Loucy (cell line): ENCODE measurements around the gene RNF17.
"Not testable (repeated sequence)": the region's sequence is repeated elsewhere in the genome, so short reads cannot be mapped to it uniquely, and the experiment has no call there.

Experiments
- H2AFZ ChIP-seq: fragments of 200-600 bp; sonication (generic); 2 replicates; pipeline ENCODE4 v1.6.0; 2016; ENCODE audit warnings: antibody characterized with exemption, mild to moderate bottlenecking, low read length, moderate library complexity
- H3F3A ChIP-seq: fragments of 200-600 bp; 2 replicates; pipeline ENCODE4 v1.6.0; 2016; ENCODE audit warnings: antibody characterized with exemption, low read depth, mild to moderate bottlenecking
- H3K27me3 ChIP-seq: fragments of 200-600 bp; sonication (generic); 2 replicates; pipeline ENCODE4 v1.6.1; 2014; ENCODE audit warnings: low read length, mild to moderate bottlenecking; ENCODE audit not compliant: insufficient read depth, poor library complexity, severe bottlenecking
- H3K36me3 ChIP-seq: fragments of 200-600 bp; sonication (generic); 2 replicates; pipeline ENCODE4 v1.6.1; 2016; ENCODE audit warnings: low read length; ENCODE audit not compliant: insufficient read depth
- H3K4me1 ChIP-seq: fragments of 200-600 bp; sonication (generic); 2 replicates; pipeline ENCODE4 v1.5.1; 2014; ENCODE audit warnings: low read length, mild to moderate bottlenecking; ENCODE audit not compliant: insufficient read depth, poor library complexity, severe bottlenecking
- H3K4me2 ChIP-seq: fragments of 200-600 bp; sonication (generic); 2 replicates; pipeline ENCODE4 v1.6.0; 2014; ENCODE audit warnings: antibody characterized with exemption, low read length, low read depth, mild to moderate bottlenecking; ENCODE audit not compliant: poor library complexity, severe bottlenecking
- H3K4me3 ChIP-seq: fragments of 200-600 bp; sonication (generic); 2 replicates; pipeline ENCODE4 v1.5.1; 2014; ENCODE audit warnings: low read length, mild to moderate bottlenecking, mixed read lengths; ENCODE audit not compliant: poor library complexity, severe bottlenecking
- H3K79me2 ChIP-seq: fragments of 200-600 bp; sonication (generic); 2 replicates; pipeline ENCODE4 v1.6.1; 2014; ENCODE audit warnings: low read length; ENCODE audit not compliant: insufficient read depth
- H3K9ac ChIP-seq: fragments of 200-600 bp; sonication (generic); 2 replicates; pipeline ENCODE4 v1.6.0; 2014; ENCODE audit warnings: mild to moderate bottlenecking, low read depth, low read length, moderate library complexity; ENCODE audit not compliant: poor library complexity, severe bottlenecking
- H3K9me2 ChIP-seq: fragments of 200-600 bp; sonication (generic); replicated peaks from 2 replicates; pipeline ENCODE4 v1.6.1; 2016; ENCODE audit warnings: low read depth, low read length, mixed read lengths
- H3K9me3 ChIP-seq: fragments of 200-600 bp; sonication (generic); 2 replicates; pipeline ENCODE4 v1.6.1; 2014; ENCODE audit warnings: mild to moderate bottlenecking, antibody characterized with exemption, low read length, low read depth; ENCODE audit not compliant: insufficient read depth
- H4K20me1 ChIP-seq: fragments of 200-600 bp; sonication (generic); 2 replicates; pipeline ENCODE4 v1.6.0; 2014; ENCODE audit warnings: antibody characterized with exemption, low read length, mild to moderate bottlenecking; ENCODE audit not compliant: insufficient read depth, poor library complexity, severe bottlenecking
- EZH2phosphoT487 ChIP-seq: fragments of 200-600 bp; IDR thresholded peaks from 2 replicates; pipeline ENCODE4 v1.6.1; 2018; ENCODE audit warnings: antibody characterized with exemption, mild to moderate bottlenecking, moderate library complexity, borderline replicate concordance
- TF ChIP-seq, protein P1 (sequence below): fragments of 200-600 bp; sonication (generic); conservative IDR thresholded peaks from 2 replicates; pipeline ENCODE4 v1.5.1; 2014; ENCODE audit warnings: mild to moderate bottlenecking, antibody characterized with exemption, low read length

The RNF17 gene

DNA sequence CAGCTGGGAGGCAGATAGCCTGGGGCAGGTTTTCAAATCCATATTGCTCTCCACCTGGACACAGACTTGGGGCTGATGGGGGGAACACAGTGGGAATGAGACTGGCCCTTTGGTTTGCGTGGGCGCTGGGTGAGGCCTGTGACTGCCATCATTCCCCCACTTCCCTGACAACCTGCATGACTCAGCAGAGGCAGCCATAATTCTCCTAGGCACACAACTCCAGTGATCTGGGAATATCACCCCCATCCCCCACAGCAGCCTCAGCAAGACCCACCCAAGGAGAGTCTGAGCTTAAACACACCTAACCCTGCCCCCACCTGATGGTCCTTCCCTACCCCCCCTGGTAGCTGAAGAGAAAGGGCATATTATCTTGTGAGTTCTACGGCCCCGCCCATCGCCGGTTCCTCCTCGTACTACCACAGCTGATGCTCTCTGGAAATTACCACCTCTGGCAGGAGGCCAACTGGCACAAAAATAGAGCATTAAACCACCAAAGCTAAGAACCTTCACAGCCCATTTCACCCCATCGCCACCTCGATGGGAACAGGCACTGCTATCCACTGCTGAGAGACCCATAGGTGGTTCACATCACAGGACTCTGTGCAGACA, 71.0 kb downstream of the RNF17 start:
- Histone ChIP-seq H2AFZ (no peak overlapping the region), H3K36me3 (no peaks in the 10 kb centered on the region), H3K9ac (no peak overlapping the region), H3F3A (no peaks in the 10 kb centered on the region), H3K27me3 (no peaks in the 10 kb centered on the region), H3K9me3 (no peaks in the 10 kb centered on the region), H3K4me2 (no peak overlapping the region), H3K9me2 (no peaks in the 10 kb centered on the region), H4K20me1 (no peaks in the 10 kb centered on the region), H3K79me2 (no peaks in the 10 kb centered on the region), H3K4me3 (no peak overlapping the region), H3K4me1 (no peaks in the 10 kb centered on the region)
- no peak for TF ChIP-seq EZH2phosphoT487
- TF ChIP-seq, protein P1, sequence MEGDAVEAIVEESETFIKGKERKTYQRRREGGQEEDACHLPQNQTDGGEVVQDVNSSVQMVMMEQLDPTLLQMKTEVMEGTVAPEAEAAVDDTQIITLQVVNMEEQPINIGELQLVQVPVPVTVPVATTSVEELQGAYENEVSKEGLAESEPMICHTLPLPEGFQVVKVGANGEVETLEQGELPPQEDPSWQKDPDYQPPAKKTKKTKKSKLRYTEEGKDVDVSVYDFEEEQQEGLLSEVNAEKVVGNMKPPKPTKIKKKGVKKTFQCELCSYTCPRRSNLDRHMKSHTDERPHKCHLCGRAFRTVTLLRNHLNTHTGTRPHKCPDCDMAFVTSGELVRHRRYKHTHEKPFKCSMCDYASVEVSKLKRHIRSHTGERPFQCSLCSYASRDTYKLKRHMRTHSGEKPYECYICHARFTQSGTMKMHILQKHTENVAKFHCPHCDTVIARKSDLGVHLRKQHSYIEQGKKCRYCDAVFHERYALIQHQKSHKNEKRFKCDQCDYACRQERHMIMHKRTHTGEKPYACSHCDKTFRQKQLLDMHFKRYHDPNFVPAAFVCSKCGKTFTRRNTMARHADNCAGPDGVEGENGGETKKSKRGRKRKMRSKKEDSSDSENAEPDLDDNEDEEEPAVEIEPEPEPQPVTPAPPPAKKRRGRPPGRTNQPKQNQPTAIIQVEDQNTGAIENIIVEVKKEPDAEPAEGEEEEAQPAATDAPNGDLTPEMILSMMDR, result no peak

DNA sequence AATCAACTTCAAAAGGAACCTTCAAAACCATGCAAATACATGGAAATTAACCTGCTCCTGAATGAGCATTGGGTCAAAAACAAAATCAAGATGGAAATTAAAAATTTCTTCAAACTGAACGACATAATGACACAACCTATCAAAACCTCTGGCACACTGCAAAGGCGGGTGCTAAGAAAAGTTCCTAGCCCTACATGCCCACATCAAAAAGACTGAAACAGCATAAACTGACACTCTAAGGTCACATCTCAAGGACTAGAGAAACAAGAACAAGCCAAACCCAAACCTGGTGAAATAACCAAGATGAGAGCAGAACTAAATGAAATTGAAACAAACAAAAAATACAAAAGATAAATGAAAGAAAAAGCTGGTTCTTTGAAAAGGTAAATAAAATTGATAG, 73.6 kb downstream of the RNF17 start:
- not testable (repeated sequence) for H2AFZ ChIP-seq, H3K27me3 ChIP-seq, H3K4me2 ChIP-seq, H3K36me3 ChIP-seq, H3K4me1 ChIP-seq, H3K4me3 ChIP-seq, H3K9me2 ChIP-seq, H3K9me3 ChIP-seq, H3K79me2 ChIP-seq, H3F3A ChIP-seq, H4K20me1 ChIP-seq, H3K9ac ChIP-seq

DNA sequence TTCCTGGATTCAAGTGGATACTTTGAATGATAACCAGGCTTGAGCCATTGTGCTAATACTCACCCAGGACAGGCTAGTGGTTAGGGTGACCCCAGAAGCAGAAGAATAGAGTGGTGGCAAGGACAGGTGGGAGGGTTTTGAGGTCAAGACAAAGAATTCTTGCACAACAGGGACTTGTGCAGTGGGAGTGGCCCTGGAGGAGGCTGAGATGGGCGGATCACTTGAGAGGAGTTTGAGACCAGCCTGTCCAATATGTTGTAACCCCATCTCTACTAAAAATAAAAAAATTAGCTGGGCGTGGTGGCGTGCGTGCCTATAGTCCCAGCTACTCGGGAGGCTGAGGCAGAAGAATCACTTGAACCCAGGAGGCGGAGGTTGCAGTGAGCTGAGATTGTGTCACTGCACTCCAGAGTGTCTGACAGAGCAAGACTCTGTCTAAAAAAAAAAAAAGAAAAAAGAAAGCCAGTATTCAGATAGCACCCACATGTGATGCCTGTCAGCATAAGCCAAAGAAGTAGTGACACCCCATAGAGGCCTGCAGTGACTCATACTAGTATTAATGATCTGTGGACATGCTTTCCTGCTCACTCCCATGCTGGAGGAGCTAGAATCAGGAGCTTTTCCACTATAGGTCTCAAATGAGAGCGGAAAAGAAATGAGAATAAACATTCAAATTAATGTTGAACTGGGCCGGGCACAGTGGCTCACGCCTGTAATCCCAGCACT, 78.7 kb downstream of the RNF17 start:
- Histone ChIP-seq H3F3A (no peaks in the 10 kb centered on the region), H3K27me3 (no peaks in the 10 kb centered on the region), H3K79me2 (no peaks in the 10 kb centered on the region), H4K20me1 (no peaks in the 10 kb centered on the region), H3K4me2 (no peak overlapping the region), H3K4me1 (no peaks in the 10 kb centered on the region), H3K9me3 (no peaks in the 10 kb centered on the region), H3K9me2 (no peaks in the 10 kb centered on the region), H2AFZ (no peak overlapping the region), H3K9ac (no peak overlapping the region), H3K4me3 (no peak overlapping the region), H3K36me3 (no peaks in the 10 kb centered on the region)
- no peak for TF ChIP-seq EZH2phosphoT487
- TF ChIP-seq, protein P1, result no peak

DNA sequence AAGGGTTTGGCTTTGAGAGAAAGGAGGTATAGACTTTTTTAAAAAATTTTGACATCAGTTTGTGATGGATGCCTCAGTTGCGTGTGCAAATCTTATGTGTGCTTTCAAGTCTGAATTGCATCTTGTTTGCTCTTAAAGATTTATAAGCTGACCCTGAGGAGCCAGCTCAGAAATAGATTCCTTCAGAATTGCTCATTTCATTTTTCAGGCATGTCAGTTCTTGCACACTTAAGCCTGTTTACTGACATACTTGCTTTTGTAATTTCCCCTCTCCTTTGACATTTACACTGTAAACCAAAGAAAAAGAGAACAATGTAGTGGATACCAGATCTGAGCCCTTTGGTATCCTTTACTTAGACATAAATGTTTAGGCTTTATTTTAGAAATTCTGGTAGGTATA, 87.6 kb downstream of the RNF17 start:
- Histone ChIP-seq H3K36me3 (no peaks in the 10 kb centered on the region), H3K79me2 (no peaks in the 10 kb centered on the region), H3K9me2 (no peaks in the 10 kb centered on the region), H3K4me3 (no peak overlapping the region), H3F3A (no peaks in the 10 kb centered on the region), H3K27me3 (no peaks in the 10 kb centered on the region), H2AFZ (no peak overlapping the region), H3K9ac (no peak overlapping the region), H3K4me1 (no peaks in the 10 kb centered on the region), H4K20me1 (no peaks in the 10 kb centered on the region), H3K9me3 (no peaks in the 10 kb centered on the region), H3K4me2 (no peak overlapping the region)
- TF ChIP-seq, protein P1, result no peak
- no peak for TF ChIP-seq EZH2phosphoT487
